D721Med (cell line): ENCODE measurements around the gene PHKA2.

Experiments used
- DNase-seq: peaks from one replicate; pipeline ENCODE4 v3.0.0; 2011; ENCODE audit warnings: low spot score; ENCODE audit not compliant: insufficient read length
- FAIRE-seq: peaks from 2 replicates; lab custom pipeline; 2011; peaks lifted over from hg19 to GRCh38; lab: Jason Lieb, UNC
- CTCF ChIP-seq: IDR thresholded peaks from 2 replicates; pipeline ENCODE4 v1.5.1; 2012; ENCODE audit warnings: mild to moderate bottlenecking, control low read depth; ENCODE audit not compliant: insufficient read depth; ENCODE audit errors: missing control alignments

Gene PHKA2

GRCh38 chrX:18946611-18947010 is 37.3 kb downstream of the PHKA2 start:
- DNase-seq: no peak
- TF ChIP-seq CTCF: no peak
- FAIRE-seq: no peak

- DNase-seq (no peak), FAIRE-seq (no peak)
- no peak for TF ChIP-seq CTCF
Measured at GRCh38 chrX:18946157-18946556, 37.8 kb downstream of the PHKA2 start.

- no peak for DNase-seq
- FAIRE-seq: no peak
- no peak for TF ChIP-seq CTCF
Measured at GRCh38 chrX:18945483-18945882, 38.4 kb downstream of the PHKA2 start.

GRCh38 chrX:18944482-18944881 is 39.4 kb downstream of the PHKA2 start:
- no peak for TF ChIP-seq CTCF
- FAIRE-seq (no peak), DNase-seq (no peak)

- DNase-seq (no peak), FAIRE-seq (no peak)
- TF ChIP-seq CTCF: no peak
Measured at GRCh38 chrX:18941896-18942295, 42.0 kb downstream of the PHKA2 start.

- FAIRE-seq (no peak), DNase-seq (no peak)
- TF ChIP-seq CTCF: no peak
Measured at GRCh38 chrX:18938710-18939109, 45.2 kb downstream of the PHKA2 start.

GRCh38 chrX:18937173-18937572 is 46.7 kb downstream of the PHKA2 start:
- DNase-seq (no peak), FAIRE-seq (no peak)

More at GRCh38 chrX:18937173-18937572, 46.7 kb downstream of the PHKA2 start:
- no peak for TF ChIP-seq CTCF
